ENCODE data around the gene TPBGL. TPM values are rescaled to one million over a fixed set of nuclear protein-coding genes. Genes with fewer than 3 reads are reported as not detected.

TPBGL gene
- total and polyA plus RNA-seq, 2 donors (not counting 3 experiments of a cell fraction or from before 2014, with no cell fraction given): not detected

GRCh38 chr11:75200531-75200930, 40.0 kb upstream of the TPBGL start:
- Histone ChIP-seq H3K9me1 (replicated peaks; ENCODE audit: control insufficient read depth, extremely low read depth, insufficient read depth, low read length) (no peaks in the 10 kb centered on the region), H3K36me3 (ENCODE audit: control insufficient read depth in 2 of 2, extremely low read depth in 1 of 2, insufficient read depth in 2 of 2, low read length in 2 of 2) (no peaks in the 10 kb centered on the region), H3K4me1 (ENCODE audit: control insufficient read depth, extremely low read depth, insufficient read depth, low read length) (peaks cover 1% of the 10 kb centered on the region), H3K9ac (replicated peaks; ENCODE audit: extremely low read depth, insufficient read depth, low read length) (no peak overlapping the region), H3K27ac (ENCODE audit: insufficient read depth, low read depth, low read length) (no peak overlapping the region), H3K27me3 (ENCODE audit: control insufficient read depth in 2 of 2, insufficient read depth in 2 of 2, low read length in 2 of 2) (no peaks in the 10 kb centered on the region), H3K79me2 (ENCODE audit: control insufficient read depth, insufficient read depth, low read length) (no peaks in the 10 kb centered on the region), H3K4me2 (ENCODE audit: insufficient read depth, low read length) (no peak overlapping the region), H4K20me1 (replicated peaks; ENCODE audit: control insufficient read depth, extremely low read depth, insufficient read depth, low read length) (no peaks in the 10 kb centered on the region), H3K9me3 (replicated peaks; ENCODE audit: control insufficient read depth, insufficient read depth, low read length) (no peaks in the 10 kb centered on the region), H2AFZ (ENCODE audit: low read depth, low read length) (no peak overlapping the region), H3K4me3 (replicated peaks in 1 of 3; ENCODE audit: insufficient read depth in 1 of 3, low read depth in 1 of 3, low read length in 3 of 3) (no peak overlapping the region)
- BruUV-seq (replicated peaks): no TSS peak
- ChIA-PET POLR2A (no interaction called here), CTCF (interaction anchor here (1.9 to 10.9 kb wide), 2 partner anchors 41 to 60 kb away, joined by 4 to 1202 read pairs; no protein-coding TSS in a partner anchor)
- intact Hi-C loops (cut with micrococcal nuclease) (no loop called here), dilution Hi-C loops (cut with MboI; ENCODE audit: extremely low pct_ligation_motif_present, low sequenced_read_pairs) (no loop called here)
- FAIRE-seq (no peak), DNase-seq (ENCODE audit: low read depth, low spot score) (no peak)
- TF ChIP-seq FOS (IDR thresholded peaks at IDR 0.05; ENCODE audit: borderline replicate concordance, insufficient read depth, low read length) (no peak), POLR2A (IDR thresholded peaks at IDR 0.05; ENCODE audit: low read depth, low read length) (no peak), EZH2 (IDR thresholded peaks at IDR 0.05; ENCODE audit: borderline replicate concordance, low read depth, low read length, severe bottlenecking) (no peak), JUN (IDR thresholded peaks at IDR 0.05; ENCODE audit: borderline replicate concordance, insufficient read depth, insufficient read length, low read depth) (no peak), POLR2AphosphoS5 (IDR thresholded peaks at IDR 0.05; ENCODE audit: insufficient read depth, low read depth, low read length) (no peak), GATA2 (IDR thresholded peaks at IDR 0.05; ENCODE audit: insufficient read depth, insufficient read length, low read depth, low read length) (no peak), MYC (IDR thresholded peaks at IDR 0.05; ENCODE audit: low read depth, low read length) (no peak)
- TF ChIP-seq, protein P1, sequence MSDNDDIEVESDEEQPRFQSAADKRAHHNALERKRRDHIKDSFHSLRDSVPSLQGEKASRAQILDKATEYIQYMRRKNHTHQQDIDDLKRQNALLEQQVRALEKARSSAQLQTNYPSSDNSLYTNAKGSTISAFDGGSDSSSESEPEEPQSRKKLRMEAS (IDR thresholded peaks at IDR 0.05; ENCODE audit: insufficient read depth, insufficient read length): no peak
- TF ChIP-seq, protein P2, sequence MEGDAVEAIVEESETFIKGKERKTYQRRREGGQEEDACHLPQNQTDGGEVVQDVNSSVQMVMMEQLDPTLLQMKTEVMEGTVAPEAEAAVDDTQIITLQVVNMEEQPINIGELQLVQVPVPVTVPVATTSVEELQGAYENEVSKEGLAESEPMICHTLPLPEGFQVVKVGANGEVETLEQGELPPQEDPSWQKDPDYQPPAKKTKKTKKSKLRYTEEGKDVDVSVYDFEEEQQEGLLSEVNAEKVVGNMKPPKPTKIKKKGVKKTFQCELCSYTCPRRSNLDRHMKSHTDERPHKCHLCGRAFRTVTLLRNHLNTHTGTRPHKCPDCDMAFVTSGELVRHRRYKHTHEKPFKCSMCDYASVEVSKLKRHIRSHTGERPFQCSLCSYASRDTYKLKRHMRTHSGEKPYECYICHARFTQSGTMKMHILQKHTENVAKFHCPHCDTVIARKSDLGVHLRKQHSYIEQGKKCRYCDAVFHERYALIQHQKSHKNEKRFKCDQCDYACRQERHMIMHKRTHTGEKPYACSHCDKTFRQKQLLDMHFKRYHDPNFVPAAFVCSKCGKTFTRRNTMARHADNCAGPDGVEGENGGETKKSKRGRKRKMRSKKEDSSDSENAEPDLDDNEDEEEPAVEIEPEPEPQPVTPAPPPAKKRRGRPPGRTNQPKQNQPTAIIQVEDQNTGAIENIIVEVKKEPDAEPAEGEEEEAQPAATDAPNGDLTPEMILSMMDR (IDR thresholded peaks at IDR 0.05; ENCODE audit: extremely low read depth in 1 of 2, insufficient read depth in 1 of 2, low read depth in 1 of 2, low read length in 2 of 2): no peak

All from endothelial cell of umbilical vein (primary cell).